Muscle of back (tissue), 11 donors: ENCODE data around the gene ARL15. TPM values are rescaled to one million over a fixed set of nuclear protein-coding genes. Genes with fewer than 3 reads are reported as not detected.

Experiments used
- DNase-seq, 3 donors: peaks; one replicate each; pipeline versions ENCODE4 v3.0.0 to v3.0.0-alpha.2; 2013
- polyA plus RNA-seq, 10 donors: library from polyadenylated mRNA; unstranded; fragments of 120-200 nt; gene quantifications; one replicate each; pipeline ENCODE4 v1.2.1, GENCODE V29; 2013; ENCODE audit not compliant: insufficient read length in 10 of 10

The ARL15 gene
- polyA plus RNA-seq, 10 donors, result 22.5 to 30.3 (median 27.3) TPM

- DNase-seq, result no peak
Measured at GRCh38 chr5:54289769-54290168, 20.6 kb downstream of the ARL15 start.

GRCh38 chr5:54288568-54289217 is 21.7 kb downstream of the ARL15 start:
- no peak for DNase-seq

- no peak for DNase-seq
Measured at GRCh38 chr5:54285686-54286085, 24.7 kb downstream of the ARL15 start.

GRCh38 chr5:54284586-54284985 is 25.8 kb downstream of the ARL15 start:
- no peak for DNase-seq

GRCh38 chr5:54282876-54283275 is 27.5 kb downstream of the ARL15 start:
- no peak for DNase-seq

- no peak for DNase-seq
Measured at GRCh38 chr5:54281960-54282692, 28.2 kb downstream of the ARL15 start.

- DNase-seq, result no peak
Measured at GRCh38 chr5:54279960-54280359, 30.4 kb downstream of the ARL15 start.

GRCh38 chr5:54278979-54279717 is 31.2 kb downstream of the ARL15 start:
- DNase-seq, result no peak

- no peak for DNase-seq
Measured at GRCh38 chr5:54278036-54278830, 32.1 kb downstream of the ARL15 start.

GRCh38 chr5:54276048-54276447 is 34.3 kb downstream of the ARL15 start:
- no peak for DNase-seq

- DNase-seq, result no peak
Measured at GRCh38 chr5:54275361-54275760, 35.0 kb downstream of the ARL15 start.

- no peak for DNase-seq
Measured at GRCh38 chr5:54274944-54275343, 35.4 kb downstream of the ARL15 start.

GRCh38 chr5:54273715-54274114 is 36.7 kb downstream of the ARL15 start:
- DNase-seq, result no peak

- DNase-seq, result no peak
Measured at GRCh38 chr5:54272746-54273145, 37.6 kb downstream of the ARL15 start.

GRCh38 chr5:54270326-54270725 is 40.0 kb downstream of the ARL15 start:
- no peak for DNase-seq

GRCh38 chr5:54264574-54264973 is 45.8 kb downstream of the ARL15 start:
- no peak for DNase-seq

- DNase-seq, result no peak
Measured at GRCh38 chr5:54263447-54263846, 46.9 kb downstream of the ARL15 start.

GRCh38 chr5:54261596-54261995 is 48.8 kb downstream of the ARL15 start:
- no peak for DNase-seq

- no peak for DNase-seq
Measured at GRCh38 chr5:54259981-54260380, 50.4 kb downstream of the ARL15 start.

- no peak for DNase-seq
Measured at GRCh38 chr5:54259090-54259489, 51.3 kb downstream of the ARL15 start.

GRCh38 chr5:54257366-54258118 is 52.8 kb downstream of the ARL15 start:
- DNase-seq, result no peak
